Kidney (tissue), 14 donors: ENCODE data around the gene OGA. TPM values are rescaled to one million over a fixed set of nuclear protein-coding genes. Genes with fewer than 3 reads are reported as not detected.

Source experiments
- DNase-seq, 5 donors: peaks; one replicate each; pipeline ENCODE4 v3.0.0-alpha.2; 2013 to 2020
- FAIRE-seq: peaks from 2 replicates; lab custom pipeline; 2012; peaks lifted over from hg19 to GRCh38; lab: Jason Lieb, UNC
- H3K27ac ChIP-seq, 2 donors: one replicate each; pipeline ENCODE4 v1.7.0; 2013; ENCODE audit warnings: low read depth in 2 of 2, low read length in 2 of 2, inconsistent platforms in 1 of 2
- H3K27me3 ChIP-seq: one replicate; pipeline ENCODE4 v1.7.1; 2013; ENCODE audit warnings: low read length, inconsistent platforms; ENCODE audit not compliant: control insufficient read depth, insufficient read depth
- H3K36me3 ChIP-seq, 3 donors: one replicate each; pipeline versions ENCODE4 v1.7.0 to v1.7.1; 2013; ENCODE audit warnings: low read length in 3 of 3, control low read depth in 1 of 3, inconsistent platforms in 1 of 3; ENCODE audit not compliant: insufficient read depth in 3 of 3, control insufficient read depth in 2 of 3
- H3K4me1 ChIP-seq, 3 donors: one replicate each; pipeline versions ENCODE4 v1.7.0 to v1.7.1; 2013; ENCODE audit warnings: low read length in 3 of 3, inconsistent platforms in 1 of 3, low read depth in 1 of 3; ENCODE audit not compliant: control insufficient read depth in 2 of 3, insufficient read depth in 2 of 3
- H3K4me3 ChIP-seq, 3 donors: one replicate each; pipeline versions ENCODE4 v1.7.0 to v1.8.1; 2013; ENCODE audit warnings: low read length in 3 of 3, control low read depth in 1 of 3, inconsistent platforms in 1 of 3
- H3K9ac ChIP-seq, 3 donors: one replicate each; pipeline versions ENCODE4 v1.7.0 to v1.7.1; 2013; ENCODE audit warnings: low read length in 3 of 3, control low read depth in 1 of 3, inconsistent platforms in 1 of 3
- H3K9me3 ChIP-seq, 3 donors: one replicate each; pipeline versions ENCODE4 v1.7.0 to v1.7.1; 2013; ENCODE audit warnings: low read length in 3 of 3, control low read depth in 1 of 3, inconsistent platforms in 1 of 3; ENCODE audit not compliant: control insufficient read depth in 2 of 3, insufficient read depth in 1 of 3
- intact Hi-C: fragments of 100-400 bp; cut with DNase I; formaldehyde crosslinking; loops from one replicate; pipeline ENCODE4 v1.11.1; 2022
- polyA plus RNA-seq: library from polyadenylated mRNA; stranded (reverse); fragments of 350-450 nt; fragmentation: Illumina TruSeq; extraction: RNeasy Lipid Tissue Mini Kit (QIAGEN cat#74804); gene quantifications from one replicate; pipeline ENCODE4 v1.2.3, GENCODE V29; 2014; ENCODE audit warnings: low read depth, low replicate concordance; ENCODE audit not compliant: insufficient read depth
- total RNA-seq: library from RNA; stranded (reverse); fragmentation: NEBNext Ultra II Directional; extraction: Animal tissue kit (Norgen Biotek cat#: 25700); gene quantifications from one replicate; pipeline ENCODE4 v1.2.1, GENCODE V29; 2021
- TF ChIP-seq, protein P1 (sequence below): IDR thresholded peaks from 3 replicates; pipeline ENCODE4 v1.5.1; 2012; ENCODE audit warnings: mild to moderate bottlenecking, moderate library complexity, borderline replicate concordance; ENCODE audit not compliant: insufficient read depth; ENCODE audit errors: extremely low read depth
- donor health status: control.
- donor health status: control.
- donor health status: control.
- donor health status: control.
- donor health status: control.
- donor health status: DM: yes; HTN: yes; CAD: no.
- donor health status: Normal renal cell carcinoma (clear cell type).

The OGA gene
- total and polyA plus RNA-seq, 2 donors from 2014 or later, result 33.4 to 146 TPM

DNA sequence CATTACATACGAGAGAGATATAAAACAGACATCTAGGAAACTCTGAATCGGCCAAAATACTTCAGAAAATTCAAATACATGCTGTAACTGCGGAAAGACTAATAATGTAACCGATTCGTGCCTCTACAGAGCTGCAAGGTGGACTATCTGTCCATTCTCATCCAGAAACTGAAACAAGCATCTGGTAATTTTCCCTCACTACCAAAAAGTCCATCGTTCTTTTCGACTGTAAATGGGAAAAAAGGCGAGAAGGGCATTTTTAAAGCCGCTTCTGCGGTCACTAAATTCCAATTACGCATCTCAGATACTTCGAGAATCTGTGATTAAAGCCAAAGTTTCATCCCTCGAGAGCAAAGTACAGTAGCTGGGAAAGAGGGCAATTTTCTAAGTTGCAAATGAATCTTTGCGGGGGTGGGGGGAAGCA, 1.3 kb downstream of the OGA start:
- H3K27ac ChIP-seq, result peak overlapping the region; percentile 93 to 96
- peak overlapping the region; percentile 30 to 98 (median 72) for H3K9ac ChIP-seq
- peaks cover 3 to 16% (median 12%) of the 10 kb centered on the region in 3 donors for H3K4me1 ChIP-seq
- DNase-seq, result peak in 1 of 5 donors; percentile 22
- no peaks in the 10 kb centered on the region for H3K9me3 ChIP-seq
- no peaks in the 10 kb centered on the region for H3K27me3 ChIP-seq
- TF ChIP-seq, protein P1, sequence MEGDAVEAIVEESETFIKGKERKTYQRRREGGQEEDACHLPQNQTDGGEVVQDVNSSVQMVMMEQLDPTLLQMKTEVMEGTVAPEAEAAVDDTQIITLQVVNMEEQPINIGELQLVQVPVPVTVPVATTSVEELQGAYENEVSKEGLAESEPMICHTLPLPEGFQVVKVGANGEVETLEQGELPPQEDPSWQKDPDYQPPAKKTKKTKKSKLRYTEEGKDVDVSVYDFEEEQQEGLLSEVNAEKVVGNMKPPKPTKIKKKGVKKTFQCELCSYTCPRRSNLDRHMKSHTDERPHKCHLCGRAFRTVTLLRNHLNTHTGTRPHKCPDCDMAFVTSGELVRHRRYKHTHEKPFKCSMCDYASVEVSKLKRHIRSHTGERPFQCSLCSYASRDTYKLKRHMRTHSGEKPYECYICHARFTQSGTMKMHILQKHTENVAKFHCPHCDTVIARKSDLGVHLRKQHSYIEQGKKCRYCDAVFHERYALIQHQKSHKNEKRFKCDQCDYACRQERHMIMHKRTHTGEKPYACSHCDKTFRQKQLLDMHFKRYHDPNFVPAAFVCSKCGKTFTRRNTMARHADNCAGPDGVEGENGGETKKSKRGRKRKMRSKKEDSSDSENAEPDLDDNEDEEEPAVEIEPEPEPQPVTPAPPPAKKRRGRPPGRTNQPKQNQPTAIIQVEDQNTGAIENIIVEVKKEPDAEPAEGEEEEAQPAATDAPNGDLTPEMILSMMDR, result no peak
- intact Hi-C loops, result no loop called here
- FAIRE-seq, result no peak
- H3K36me3 ChIP-seq, result peaks cover 0 to 9% (median 0%) of the 10 kb centered on the region in 3 donors
- H3K4me3 ChIP-seq, result peak overlapping the region; percentile 92 to 99 (median 93)

DNA sequence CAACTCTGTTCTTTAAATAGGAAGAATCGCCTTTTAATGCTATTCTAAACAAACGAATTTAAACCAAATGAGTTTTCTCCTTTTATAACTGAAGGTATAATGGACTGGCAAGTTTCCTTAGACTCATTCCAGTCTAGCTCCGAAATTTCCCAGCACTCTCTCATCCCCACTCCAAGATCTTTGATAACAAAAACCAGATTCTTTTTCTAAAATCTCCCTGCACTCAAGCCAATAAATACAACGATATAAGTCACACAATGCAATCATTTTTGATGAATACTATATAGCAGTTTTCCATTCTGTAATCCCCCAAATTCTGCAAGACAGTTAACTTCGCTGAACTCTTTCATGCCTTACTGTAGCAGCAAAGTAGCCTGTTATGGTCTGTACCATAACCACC, 1.9 kb downstream of the OGA start:
- DNase-seq (peak in 2 of 5 donors; percentile 29 to 32), FAIRE-seq (no peak)
- peaks cover 0 to 10% (median 2%) of the 10 kb centered on the region in 3 donors for H3K36me3 ChIP-seq
- H3K9me3 ChIP-seq, result no peaks in the 10 kb centered on the region
- peaks cover 3 to 16% (median 12%) of the 10 kb centered on the region in 3 donors for H3K4me1 ChIP-seq
- intact Hi-C loops, result no loop called here
- no peaks in the 10 kb centered on the region for H3K27me3 ChIP-seq
- H3K9ac ChIP-seq, result peak overlapping the region; percentile 59 to 98 (median 72)
- TF ChIP-seq, protein P1, result no peak
- peak overlapping the region in 1 of 2 donors; percentile 93 for H3K27ac ChIP-seq
- peak overlapping the region; percentile 92 to 99 (median 93) for H3K4me3 ChIP-seq

DNA sequence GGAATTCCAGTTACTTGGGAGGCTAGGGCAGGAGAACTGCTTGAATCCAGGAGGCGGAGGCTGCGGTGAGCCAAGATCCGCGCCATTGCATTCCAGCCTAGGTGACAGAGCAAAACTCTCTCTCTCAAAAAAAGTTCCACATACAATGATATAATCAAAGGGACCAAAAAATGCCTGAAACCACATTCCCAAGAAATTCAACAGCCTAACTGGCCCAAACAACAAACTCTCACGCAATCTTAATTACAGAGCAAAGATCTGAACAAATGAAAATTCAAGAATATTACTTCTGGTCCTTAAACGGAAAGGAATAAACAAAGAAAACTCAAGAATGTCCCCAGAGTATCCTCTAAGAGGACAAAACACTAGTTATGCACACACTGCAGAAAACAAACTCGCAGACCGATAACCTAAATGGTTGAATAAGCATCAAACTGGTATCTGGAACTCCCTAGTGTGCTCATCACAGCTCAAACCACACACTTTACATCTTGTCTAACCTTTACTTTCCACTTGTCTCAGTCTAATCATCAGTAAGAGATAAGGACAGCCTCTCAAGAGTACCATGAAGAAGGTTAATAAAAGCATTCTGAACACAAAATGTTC, 3.7 kb downstream of the OGA start:
- Histone ChIP-seq H3K9ac (peak overlapping the region in 2 of 3 donors; percentile 2 to 37), H3K36me3 (peaks cover 0 to 22% (median 7%) of the 10 kb centered on the region in 3 donors), H3K27ac (no peak overlapping the region), H3K4me3 (peak overlapping the region; percentile 34 to 93 (median 92)), H3K4me1 (peaks cover 3 to 16% (median 12%) of the 10 kb centered on the region in 3 donors), H3K27me3 (no peaks in the 10 kb centered on the region), H3K9me3 (no peaks in the 10 kb centered on the region)
- FAIRE-seq (no peak), DNase-seq (no peak)
- TF ChIP-seq, protein P1, result no peak
- intact Hi-C loops, result no loop called here
